Endothelial cell of umbilical vein (primary cell): Measurements from ENCODE around the gene FSTL4.

Experiments used
- CTCF ChIP-seq, 2 donors: IDR thresholded peaks; 1 replicate in 1 of 2; 2 replicates in 1 of 2; pipeline ENCODE4 v1.5.1; 2011; ENCODE audit warnings: low read length in 2 of 2, mild to moderate bottlenecking in 2 of 2, moderate library complexity in 2 of 2, control low read depth in 1 of 2, inconsistent platforms in 1 of 2, low read depth in 1 of 2; ENCODE audit not compliant: insufficient read depth in 1 of 2; ENCODE audit errors: extremely low read depth in 1 of 2
- EZH2 ChIP-seq: IDR thresholded peaks from 2 replicates; pipeline ENCODE4 v1.6.1; 2012; ENCODE audit warnings: borderline replicate concordance, low read depth, mild to moderate bottlenecking, moderate library complexity, low read length, inconsistent platforms; ENCODE audit not compliant: severe bottlenecking
- FOS ChIP-seq: IDR thresholded peaks from 2 replicates; pipeline ENCODE4 v1.6.1; 2011; ENCODE audit warnings: mild to moderate bottlenecking, low read length, moderate library complexity, borderline replicate concordance; ENCODE audit not compliant: insufficient read depth
- GATA2 ChIP-seq: IDR thresholded peaks from 2 replicates; pipeline ENCODE4 v1.7.0; 2011; ENCODE audit warnings: low read depth, mild to moderate bottlenecking, moderate library complexity, mixed read lengths, low read length; ENCODE audit not compliant: insufficient read length, insufficient read depth
- JUN ChIP-seq: IDR thresholded peaks from 2 replicates; pipeline ENCODE4 v1.6.1; 2011; ENCODE audit warnings: borderline replicate concordance, low read depth; ENCODE audit not compliant: insufficient read length, insufficient read depth
- MAX ChIP-seq: IDR thresholded peaks from 2 replicates; pipeline ENCODE4 v1.6.1; 2011; ENCODE audit not compliant: insufficient read depth, insufficient read length
- MYC ChIP-seq: IDR thresholded peaks from one replicate; pipeline ENCODE4 v1.6.1; 2011; ENCODE audit warnings: mild to moderate bottlenecking, low read depth, low read length
- POLR2A ChIP-seq: IDR thresholded peaks from 2 replicates; pipeline ENCODE4 v1.6.1; 2012; ENCODE audit warnings: low read depth, mild to moderate bottlenecking, control low read depth, low read length
- POLR2AphosphoS5 ChIP-seq: IDR thresholded peaks from 2 replicates; pipeline ENCODE4 v1.6.1; 2012; ENCODE audit warnings: low read depth, mild to moderate bottlenecking, control low read depth, low read length, moderate library complexity; ENCODE audit not compliant: insufficient read depth

GRCh38 chr5:133244242-133244641 lies 368.1 kb downstream of the FSTL4 start:
- TF ChIP-seq CTCF (IDR thresholded peaks at IDR 0.05; ENCODE audit: extremely low read depth in 1 of 2, insufficient read depth in 1 of 2, low read depth in 1 of 2, low read length in 2 of 2) (no peak), POLR2A (no peak), POLR2AphosphoS5 (no peak), EZH2 (no peak), GATA2 (no peak), MAX (no peak), JUN (no peak), FOS (no peak), MYC (no peak)
